ENCODE results near the gene FBLIM1. TPM values are rescaled to one million over a fixed set of nuclear protein-coding genes. Genes with fewer than 3 reads are reported as not detected.

The FBLIM1 gene
- total and polyA plus RNA-seq, 2 experiments from 2014 or later, result 91.6 to 186 TPM

DNA sequence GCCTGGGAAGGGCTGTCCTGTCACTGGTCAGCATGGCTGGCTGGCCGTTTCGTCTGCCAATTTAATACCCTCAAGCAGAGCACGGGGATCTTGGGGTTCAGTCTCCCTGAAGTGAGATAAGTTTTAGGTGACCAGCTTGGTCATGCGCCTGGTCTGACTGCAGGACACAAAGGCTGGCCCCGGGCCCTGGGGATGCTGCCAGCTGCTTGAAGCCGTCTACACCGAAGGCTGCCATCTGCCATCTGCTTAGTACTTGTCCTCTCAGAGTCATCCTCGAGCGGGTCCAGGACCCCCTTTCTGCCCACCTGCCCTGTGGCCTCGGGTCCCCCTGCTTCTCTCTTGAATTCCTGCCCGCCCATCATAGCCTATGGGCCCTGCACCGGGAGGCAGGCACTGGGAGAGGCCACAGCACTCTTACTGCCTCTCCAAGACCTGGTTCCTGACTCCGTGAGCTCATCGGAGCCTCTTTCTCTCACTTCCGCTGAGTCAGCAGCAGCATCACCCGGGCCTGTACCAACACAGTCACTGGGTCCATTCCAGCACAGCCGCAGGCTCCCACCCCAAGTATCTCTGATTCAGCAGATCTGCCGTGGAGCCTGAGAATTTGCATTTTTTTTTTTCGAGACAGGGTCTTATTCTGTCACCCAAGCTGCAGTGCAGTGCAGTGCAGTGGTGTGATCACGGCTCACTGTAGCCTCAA is 7.0 kb downstream of the FBLIM1 start:
- TF ChIP-seq, protein P1, sequence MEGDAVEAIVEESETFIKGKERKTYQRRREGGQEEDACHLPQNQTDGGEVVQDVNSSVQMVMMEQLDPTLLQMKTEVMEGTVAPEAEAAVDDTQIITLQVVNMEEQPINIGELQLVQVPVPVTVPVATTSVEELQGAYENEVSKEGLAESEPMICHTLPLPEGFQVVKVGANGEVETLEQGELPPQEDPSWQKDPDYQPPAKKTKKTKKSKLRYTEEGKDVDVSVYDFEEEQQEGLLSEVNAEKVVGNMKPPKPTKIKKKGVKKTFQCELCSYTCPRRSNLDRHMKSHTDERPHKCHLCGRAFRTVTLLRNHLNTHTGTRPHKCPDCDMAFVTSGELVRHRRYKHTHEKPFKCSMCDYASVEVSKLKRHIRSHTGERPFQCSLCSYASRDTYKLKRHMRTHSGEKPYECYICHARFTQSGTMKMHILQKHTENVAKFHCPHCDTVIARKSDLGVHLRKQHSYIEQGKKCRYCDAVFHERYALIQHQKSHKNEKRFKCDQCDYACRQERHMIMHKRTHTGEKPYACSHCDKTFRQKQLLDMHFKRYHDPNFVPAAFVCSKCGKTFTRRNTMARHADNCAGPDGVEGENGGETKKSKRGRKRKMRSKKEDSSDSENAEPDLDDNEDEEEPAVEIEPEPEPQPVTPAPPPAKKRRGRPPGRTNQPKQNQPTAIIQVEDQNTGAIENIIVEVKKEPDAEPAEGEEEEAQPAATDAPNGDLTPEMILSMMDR (IDR thresholded peaks at IDR 0.05; ENCODE audit: low read depth, low read length), result no peak
- no peak overlapping the region for H3K27ac ChIP-seq

GRCh38 chr1:15767941-15768340 is 9.3 kb downstream of the FBLIM1 start:
- no peak overlapping the region for H3K4me3 ChIP-seq
- TF ChIP-seq, protein P1 (IDR thresholded peaks at IDR 0.05; ENCODE audit: low read depth, low read length), result no peak
- H3K9me3 ChIP-seq (ENCODE audit: low read depth), result no peaks in the 10 kb centered on the region
- no peak overlapping the region for H3K27ac ChIP-seq
- DNase-seq (ENCODE audit: low read depth in 1 of 2, low spot score in 1 of 2), result no peak
- H3K36me3 ChIP-seq, result peaks cover 56% of the 10 kb centered on the region
- no peaks in the 10 kb centered on the region for H3K27me3 ChIP-seq
- peaks cover 2% of the 10 kb centered on the region for H3K4me1 ChIP-seq (ENCODE audit: low read depth)

More for the DNA sequence above, 7.0 kb downstream of the FBLIM1 start:
- Histone ChIP-seq H3K9me3 (ENCODE audit: low read depth) (no peaks in the 10 kb centered on the region), H3K4me3 (no peak overlapping the region), H3K36me3 (peaks cover 33% of the 10 kb centered on the region), H3K27me3 (no peaks in the 10 kb centered on the region), H3K4me1 (ENCODE audit: low read depth) (peaks cover 24% of the 10 kb centered on the region)
- peak in 1 of 2 donors; percentile 81 for DNase-seq (ENCODE audit: low read depth in 1 of 2, low spot score in 1 of 2)

- no peak overlapping the region for H3K4me3 ChIP-seq
- no peak for DNase-seq (ENCODE audit: low read depth in 1 of 2, low spot score in 1 of 2)
- no peaks in the 10 kb centered on the region for H3K27me3 ChIP-seq
- no peak overlapping the region for H3K27ac ChIP-seq
- TF ChIP-seq, protein P1 (IDR thresholded peaks at IDR 0.05; ENCODE audit: low read depth, low read length), result no peak
- no peaks in the 10 kb centered on the region for H3K9me3 ChIP-seq (ENCODE audit: low read depth)
- H3K36me3 ChIP-seq, result peaks cover 57% of the 10 kb centered on the region
- H3K4me1 ChIP-seq (ENCODE audit: low read depth), result no peaks in the 10 kb centered on the region
These were observed 9.8 kb downstream of the FBLIM1 start for GRCh38 chr1:15768388-15768787.

- Histone ChIP-seq H3K4me1 (ENCODE audit: low read depth) (no peaks in the 10 kb centered on the region), H3K9me3 (ENCODE audit: low read depth) (no peaks in the 10 kb centered on the region), H3K4me3 (no peak overlapping the region), H3K36me3 (peaks cover 54% of the 10 kb centered on the region), H3K27me3 (no peaks in the 10 kb centered on the region), H3K27ac (no peak overlapping the region)
- no peak for DNase-seq (ENCODE audit: low read depth in 1 of 2, low spot score in 1 of 2)
- TF ChIP-seq, protein P1 (IDR thresholded peaks at IDR 0.05; ENCODE audit: low read depth, low read length), result no peak
These were observed 11.8 kb downstream of the FBLIM1 start for GRCh38 chr1:15770313-15770962.

DNA sequence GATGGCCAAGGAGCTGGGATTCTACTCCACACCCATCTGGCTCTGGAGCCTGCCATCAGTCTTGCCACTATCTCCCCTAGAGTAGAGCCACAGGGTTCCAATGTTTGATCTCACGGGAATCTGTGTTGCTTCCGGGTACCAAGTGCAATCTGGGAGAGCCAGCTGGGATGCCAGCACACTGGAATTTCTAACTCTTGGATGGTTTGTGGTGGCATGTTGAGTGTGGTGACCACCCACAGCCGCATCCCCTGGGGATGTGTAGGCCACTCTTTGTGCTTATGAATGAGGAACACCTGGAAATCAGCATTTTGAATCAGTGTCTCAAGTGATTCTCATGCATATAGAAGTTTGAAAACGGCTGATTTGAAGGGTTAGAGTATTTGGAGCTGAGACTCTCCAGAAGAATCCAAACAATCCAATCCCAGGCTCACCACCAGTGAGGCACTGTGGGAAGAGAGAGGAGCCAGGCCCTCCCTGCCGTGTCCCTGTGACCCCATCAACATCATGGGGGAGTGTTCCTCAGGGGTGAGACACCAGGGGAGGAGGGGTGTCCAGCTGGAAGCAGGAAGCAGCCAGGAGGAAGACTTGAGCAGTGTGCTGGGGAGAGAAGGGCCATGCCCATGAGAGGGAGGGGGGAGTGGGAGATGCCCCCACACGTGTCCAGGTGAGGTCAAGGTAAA is 13.4 kb downstream of the FBLIM1 start:
- H3K36me3 ChIP-seq, result peaks cover 55% of the 10 kb centered on the region
- no peaks in the 10 kb centered on the region for H3K27me3 ChIP-seq
- TF ChIP-seq, protein P1 (IDR thresholded peaks at IDR 0.05; ENCODE audit: low read depth, low read length), result no peak
- H3K9me3 ChIP-seq (ENCODE audit: low read depth), result no peaks in the 10 kb centered on the region
- no peaks in the 10 kb centered on the region for H3K4me1 ChIP-seq (ENCODE audit: low read depth)
- H3K27ac ChIP-seq, result peak overlapping the region; percentile 6
- no peak for DNase-seq (ENCODE audit: low read depth in 1 of 2, low spot score in 1 of 2)
- H3K4me3 ChIP-seq, result no peak overlapping the region

Measured in cardiac muscle cell (in vitro differentiated cells and primary cell).